ENCODE measurements around the gene NBPF11. TPM values are rescaled to one million over a fixed set of nuclear protein-coding genes. Genes with fewer than 3 reads are reported as not detected.
"Not testable (repeated sequence)": the region's sequence is repeated elsewhere in the genome, so short reads cannot be mapped to it uniquely, and the experiment has no call there.

Gene NBPF11
- total and polyA plus RNA-seq, 8 donors: 8.1 to 40.3 (median 34.3) TPM

DNA sequence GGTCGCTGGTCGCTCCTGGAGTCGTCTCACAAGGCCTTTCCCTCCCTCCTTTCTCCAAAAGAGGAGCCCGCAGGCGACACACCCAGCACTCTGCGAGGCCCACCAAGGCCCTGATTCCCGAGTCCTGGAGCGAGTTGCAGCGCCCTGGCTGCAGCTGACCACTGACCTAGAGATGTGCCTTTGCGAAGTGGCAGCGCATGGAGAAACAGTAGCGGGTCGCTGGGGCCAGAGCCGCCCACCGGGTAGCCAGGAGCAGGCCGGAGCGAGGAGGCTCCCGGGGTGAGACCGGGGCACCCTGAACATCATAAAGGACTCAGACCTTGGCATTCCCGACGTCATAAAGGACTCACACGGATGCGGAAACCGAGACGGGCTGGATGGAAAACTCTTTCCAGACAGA, 10.3 kb upstream of the NBPF11 start:
- TF ChIP-seq, protein P1, sequence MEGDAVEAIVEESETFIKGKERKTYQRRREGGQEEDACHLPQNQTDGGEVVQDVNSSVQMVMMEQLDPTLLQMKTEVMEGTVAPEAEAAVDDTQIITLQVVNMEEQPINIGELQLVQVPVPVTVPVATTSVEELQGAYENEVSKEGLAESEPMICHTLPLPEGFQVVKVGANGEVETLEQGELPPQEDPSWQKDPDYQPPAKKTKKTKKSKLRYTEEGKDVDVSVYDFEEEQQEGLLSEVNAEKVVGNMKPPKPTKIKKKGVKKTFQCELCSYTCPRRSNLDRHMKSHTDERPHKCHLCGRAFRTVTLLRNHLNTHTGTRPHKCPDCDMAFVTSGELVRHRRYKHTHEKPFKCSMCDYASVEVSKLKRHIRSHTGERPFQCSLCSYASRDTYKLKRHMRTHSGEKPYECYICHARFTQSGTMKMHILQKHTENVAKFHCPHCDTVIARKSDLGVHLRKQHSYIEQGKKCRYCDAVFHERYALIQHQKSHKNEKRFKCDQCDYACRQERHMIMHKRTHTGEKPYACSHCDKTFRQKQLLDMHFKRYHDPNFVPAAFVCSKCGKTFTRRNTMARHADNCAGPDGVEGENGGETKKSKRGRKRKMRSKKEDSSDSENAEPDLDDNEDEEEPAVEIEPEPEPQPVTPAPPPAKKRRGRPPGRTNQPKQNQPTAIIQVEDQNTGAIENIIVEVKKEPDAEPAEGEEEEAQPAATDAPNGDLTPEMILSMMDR (IDR thresholded peaks at IDR 0.05): no peak
- Histone ChIP-seq H3K4me3 (no peak overlapping the region), H3K9me3 (no peaks in the 10 kb centered on the region), H3K27me3 (peaks cover 14 to 51% of the 10 kb centered on the region in 2 donors), H3K27ac (no peak overlapping the region), H3K4me1 (peaks cover 0 to 3% of the 10 kb centered on the region in 2 donors), H3K36me3 (no peaks in the 10 kb centered on the region)
- DNase-seq (peak in 1 of 4 donors; percentile 61), ATAC-seq (no peak)
- intact Hi-C loops (cut with DNase I): no loop called here

DNA sequence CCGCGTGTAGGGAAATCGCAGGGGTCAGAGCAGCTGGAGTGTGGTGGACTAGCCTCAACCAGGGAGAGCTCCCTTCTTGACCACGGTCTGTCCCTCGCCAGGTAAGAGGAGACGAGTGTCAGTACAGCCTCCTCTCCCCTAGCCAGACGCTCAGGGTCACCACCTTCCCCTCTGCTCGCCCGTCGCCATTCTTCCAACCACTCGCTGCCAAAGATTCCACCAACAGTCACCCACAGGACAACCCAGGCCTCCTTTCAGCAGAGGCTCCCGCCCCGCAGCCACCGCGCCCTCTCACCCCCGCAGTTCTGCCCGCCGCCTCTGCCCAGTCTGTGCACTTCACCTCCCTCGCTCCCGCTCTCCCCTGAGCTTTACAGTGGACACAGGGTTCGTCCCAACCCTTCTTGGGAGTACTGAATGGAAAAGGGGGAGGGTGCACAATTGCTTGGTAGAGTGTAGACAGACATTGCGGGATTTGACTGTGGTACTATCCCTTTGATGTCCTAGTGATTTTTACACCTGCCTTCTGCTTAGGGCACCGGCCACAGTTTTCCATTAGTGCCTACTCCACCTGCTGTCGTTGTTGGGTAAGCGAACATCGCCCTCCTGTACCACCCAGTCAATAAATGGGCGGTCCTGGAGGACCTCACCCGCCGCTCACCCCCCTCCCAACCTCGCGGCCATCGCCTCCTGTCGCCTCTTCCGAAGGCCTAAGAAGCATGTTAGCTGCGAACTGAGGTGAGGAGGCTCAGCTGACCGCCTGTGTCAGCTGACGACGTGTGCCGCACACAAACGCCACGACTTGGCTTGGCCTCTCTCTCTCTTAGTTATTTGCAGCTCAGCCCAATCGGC, 9.2 kb upstream of the NBPF11 start:
- H3K27me3 ChIP-seq: peaks cover 14 to 51% of the 10 kb centered on the region in 2 donors
- intact Hi-C loops (cut with DNase I): no loop called here
- TF ChIP-seq, protein P1 (IDR thresholded peaks at IDR 0.05): no peak
- no peaks in the 10 kb centered on the region for H3K36me3 ChIP-seq
- no peaks in the 10 kb centered on the region for H3K9me3 ChIP-seq
- ATAC-seq: no peak
- DNase-seq: peak in 1 of 4 donors; percentile 69
- H3K4me1 ChIP-seq: peaks cover 0 to 3% of the 10 kb centered on the region in 2 donors
- no peak overlapping the region for H3K27ac ChIP-seq
- no peak overlapping the region for H3K4me3 ChIP-seq

DNA sequence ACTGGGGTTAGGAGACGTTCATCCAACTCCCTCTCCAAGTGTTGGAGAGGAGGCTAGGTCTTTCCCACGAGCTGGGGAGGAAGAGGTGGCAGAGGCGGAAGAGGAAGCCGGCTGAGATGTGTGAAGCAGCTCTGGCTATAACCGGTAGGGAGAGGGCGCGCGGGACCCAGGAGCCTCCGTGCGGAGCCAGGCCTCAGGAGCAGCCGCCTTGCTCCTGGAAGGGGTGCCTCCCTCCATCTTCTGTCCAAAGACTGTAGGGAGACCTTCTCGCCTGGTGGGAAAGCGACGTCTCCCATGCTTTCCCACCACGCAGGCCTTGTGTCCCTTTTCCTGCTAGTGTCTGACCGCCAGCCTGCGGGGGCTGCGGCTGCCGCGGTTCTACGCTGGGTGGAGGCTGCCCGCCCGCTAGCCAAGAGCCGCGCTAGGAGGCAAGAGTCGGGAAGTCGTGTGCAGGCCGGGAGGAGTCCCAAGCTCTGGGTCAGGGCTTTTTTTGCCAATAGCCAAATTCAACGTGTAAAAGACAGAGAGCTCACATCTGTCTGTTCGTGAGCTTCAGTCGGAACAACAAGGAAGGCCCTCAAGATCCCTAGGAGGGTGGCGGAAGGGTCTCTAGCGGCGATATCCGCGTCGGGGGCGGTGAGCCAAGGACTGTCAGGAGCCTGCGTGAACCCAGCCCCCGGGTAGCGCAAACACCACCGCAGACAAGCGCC, 8.4 kb upstream of the NBPF11 start:
- ATAC-seq: no peak

DNA sequence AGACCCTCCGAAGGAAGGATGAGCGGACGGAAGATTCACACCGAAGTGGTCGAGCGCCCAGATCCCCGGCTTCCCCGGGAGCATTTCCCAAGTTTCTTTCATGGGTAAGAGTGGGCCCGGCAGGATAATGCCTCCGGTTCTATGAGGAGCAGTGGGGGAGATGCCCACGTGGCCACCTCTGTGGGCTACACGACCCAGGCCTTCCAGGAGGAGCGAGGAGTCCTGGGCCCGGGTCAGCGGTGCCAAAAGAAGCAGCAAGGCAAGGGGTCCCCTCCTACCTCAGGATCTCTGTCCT, 7.9 kb upstream of the NBPF11 start:
- ATAC-seq (no peak), DNase-seq (peak in 1 of 4 donors; percentile 54)
- Histone ChIP-seq H3K36me3 (no peaks in the 10 kb centered on the region), H3K27me3 (peaks cover 14 to 61% of the 10 kb centered on the region in 2 donors), H3K9me3 (no peaks in the 10 kb centered on the region), H3K4me1 (peaks cover 0 to 3% of the 10 kb centered on the region in 2 donors), H3K4me3 (no peak overlapping the region), H3K27ac (no peak overlapping the region)
- intact Hi-C loops (cut with DNase I): no loop called here
- TF ChIP-seq, protein P1 (IDR thresholded peaks at IDR 0.05): no peak

More for the DNA sequence above, 8.4 kb upstream of the NBPF11 start:
- DNase-seq: peak in 1 of 4 donors; percentile 72
- Histone ChIP-seq H3K9me3 (no peaks in the 10 kb centered on the region), H3K36me3 (no peaks in the 10 kb centered on the region), H3K4me3 (no peak overlapping the region), H3K27ac (no peak overlapping the region), H3K27me3 (peaks cover 14 to 59% of the 10 kb centered on the region in 2 donors), H3K4me1 (peaks cover 0 to 3% of the 10 kb centered on the region in 2 donors)
- TF ChIP-seq, protein P1 (IDR thresholded peaks at IDR 0.05): no peak
- intact Hi-C loops (cut with DNase I): no loop called here

DNA sequence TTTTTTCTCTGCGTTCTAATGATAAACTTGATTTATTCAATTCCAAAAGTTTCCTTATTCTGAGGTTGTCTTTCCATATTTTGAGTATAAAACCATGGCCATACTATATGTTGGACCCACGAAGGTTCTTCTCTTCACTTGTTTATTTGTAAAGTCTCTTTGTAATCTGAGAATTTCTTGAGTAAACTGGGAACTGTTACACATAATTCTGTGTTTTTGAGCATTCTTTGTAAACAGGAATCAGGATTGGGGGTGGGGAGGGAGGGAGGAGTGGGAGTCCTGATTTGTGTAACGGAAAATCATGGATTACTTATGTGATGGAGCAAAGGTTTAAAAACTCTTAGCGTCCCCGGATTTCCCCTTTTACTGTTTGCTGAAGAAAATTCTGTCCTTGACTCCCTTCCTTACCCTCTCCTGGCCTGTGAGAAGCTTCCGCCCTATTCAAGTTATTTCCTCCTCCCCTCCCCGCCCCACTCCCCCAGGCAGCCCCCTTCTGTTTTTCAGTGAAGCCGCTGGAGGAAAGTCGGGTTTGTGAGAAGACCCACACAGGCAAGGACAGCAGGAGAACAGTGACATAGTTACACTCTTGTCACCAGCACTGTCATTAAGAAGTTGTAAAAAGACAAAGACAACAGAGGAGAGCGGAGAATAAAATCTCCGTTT, 6.4 kb upstream of the NBPF11 start:
- Histone ChIP-seq H3K9me3 (no peaks in the 10 kb centered on the region), H3K27me3 (peaks cover 14 to 61% of the 10 kb centered on the region in 2 donors), H3K36me3 (no peaks in the 10 kb centered on the region), H3K27ac (no peak overlapping the region), H3K4me1 (peaks cover 0 to 3% of the 10 kb centered on the region in 2 donors), H3K4me3 (no peak overlapping the region)
- intact Hi-C loops (cut with DNase I): no loop called here
- DNase-seq (no peak), ATAC-seq (no peak)
- TF ChIP-seq, protein P1 (IDR thresholded peaks at IDR 0.05): no peak

DNA sequence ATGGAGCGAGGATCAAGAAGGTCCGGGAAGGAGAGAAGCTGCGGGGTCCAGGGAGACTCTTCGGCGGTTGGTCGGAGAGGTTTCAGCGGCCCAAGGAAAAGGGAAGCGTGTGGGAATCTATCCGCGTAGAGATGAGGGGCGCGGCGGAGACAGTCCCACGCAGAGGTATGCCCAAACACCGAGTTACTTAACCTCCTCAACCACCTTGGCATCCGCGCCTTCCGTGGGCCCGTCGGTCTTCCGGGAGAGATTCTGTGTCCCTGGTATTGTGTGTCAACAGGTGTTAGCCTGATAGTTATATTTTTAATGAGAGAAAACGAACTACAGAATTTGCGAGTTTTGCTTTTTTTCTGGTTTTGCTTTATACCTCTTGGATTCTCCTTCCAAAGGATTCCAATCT, 5.7 kb upstream of the NBPF11 start:
- DNase-seq; H3K4me3 ChIP-seq; intact Hi-C loops (cut with DNase I); H3K4me1 ChIP-seq; H3K9me3 ChIP-seq; H3K36me3 ChIP-seq; ATAC-seq; H3K27ac ChIP-seq: not testable (repeated sequence)
- peaks cover 14 to 61% of the 10 kb centered on the region in 2 donors for H3K27me3 ChIP-seq

DNA sequence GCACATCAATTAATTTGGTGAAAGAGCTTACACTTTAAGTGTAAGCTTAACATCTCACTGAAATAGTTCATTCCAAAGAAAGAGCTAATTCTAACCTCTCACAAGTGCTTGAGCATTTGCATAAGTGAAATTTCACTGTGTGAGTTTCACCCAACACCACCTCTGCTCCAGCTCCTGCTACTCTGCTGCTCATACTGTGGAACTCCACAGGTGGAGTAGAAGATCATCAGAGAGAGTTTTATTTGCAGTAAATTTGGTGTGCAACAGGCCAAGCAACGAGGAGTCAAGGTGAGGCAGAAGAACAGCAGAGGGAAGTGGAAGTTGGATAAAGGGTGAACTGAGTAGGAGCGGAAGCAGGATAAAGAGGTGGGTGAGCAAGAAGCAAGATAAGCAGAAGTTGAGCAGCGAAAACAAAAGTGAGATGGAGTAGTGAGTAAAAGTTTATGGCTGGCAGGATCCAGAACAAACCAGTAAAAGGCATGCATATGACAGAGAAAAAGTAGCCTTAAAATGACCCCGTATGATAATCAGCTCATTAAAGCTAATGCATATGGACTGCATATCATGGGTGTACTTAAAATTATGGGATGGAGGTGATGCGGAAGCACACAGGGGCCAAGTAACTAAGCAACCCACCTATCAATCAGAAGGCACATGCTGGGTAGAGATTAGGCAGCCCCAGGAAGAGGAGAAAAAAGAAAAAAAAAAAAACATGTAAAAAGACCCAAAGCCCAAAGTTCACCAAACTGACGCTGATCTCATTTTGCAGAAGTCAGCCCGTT, 3.6 kb upstream of the NBPF11 start:
- DNase-seq; H3K36me3 ChIP-seq; intact Hi-C loops (cut with DNase I); H3K4me3 ChIP-seq; H3K27ac ChIP-seq; H3K4me1 ChIP-seq; H3K9me3 ChIP-seq; ATAC-seq: not testable (repeated sequence)
- H3K27me3 ChIP-seq: peaks cover 14 to 40% of the 10 kb centered on the region in 2 donors
